ENCODE results near the gene SLC9A3. TPM values are rescaled to one million over a fixed set of nuclear protein-coding genes. Genes with fewer than 3 reads are reported as not detected.

Gene SLC9A3
- total and polyA plus RNA-seq, 2 of the 13 experiments (the other 11 are each of a cell fraction or from before 2014, with no cell fraction given), result 1.5 to 1.8 TPM

- TF ChIP-seq ARID4A (CRISPR knock-in tag; IDR thresholded peaks at IDR 0.05; ENCODE audit: borderline replicate concordance), result peak; percentile 75
- TF ChIP-seq SRSF1 (optimal IDR thresholded peaks at IDR 0.05; ENCODE audit: low read depth, low read length), result no peak
- 0 out of 2 replicates have a peak, but pooled peaks have one; percentile 70 for TF ChIP-seq ZNF605 (CRISPR knock-in tag; IDR thresholded peaks at IDR 0.05)
- TF ChIP-seq ZFP37 (CRISPR knock-in tag; IDR thresholded peaks at IDR 0.05; ENCODE audit: borderline replicate concordance), result no peak
- no peak for TF ChIP-seq ZBTB40 (IDR thresholded peaks at IDR 0.05)
- 0 out of 2 replicates have a peak, but pooled peaks have one; percentile 70 for TF ChIP-seq ZBTB40 (CRISPR knock-in tag; IDR thresholded peaks at IDR 0.05)
- peak; percentile 94 for TF ChIP-seq ZNF446 (CRISPR knock-in tag; IDR thresholded peaks at IDR 0.05)
- TF ChIP-seq JUNB (CRISPR knock-in tag; IDR thresholded peaks at IDR 0.05; ENCODE audit: borderline replicate concordance), result peak; percentile 70; the same call in 1 of the 2 replicates
- TF ChIP-seq ZNF235 (CRISPR knock-in tag; IDR thresholded peaks at IDR 0.05; ENCODE audit: borderline replicate concordance), result peak; percentile 88; the same call in 1 of the 2 replicates
- TF ChIP-seq CHD4 (IDR thresholded peaks at IDR 0.05; ENCODE audit: borderline replicate concordance, low read length), result no peak
These were observed 51.3 kb downstream of the SLC9A3 start (continued) for GRCh38 chr5:472656-473550.

Data from HepG2 (cell line).